T-cell (primary cell): ENCODE results near the gene ANKRD13A. TPM values are rescaled to one million over a fixed set of nuclear protein-coding genes. Genes with fewer than 3 reads are reported as not detected.

ENCODE experiments used
- ATAC-seq, 4 experiments: fragments of 200-7000 bp in 3 of 4; fragments of 150-1000 bp in 1 of 4; cut with Tn5 transposase; replicated peaks in 1 of 4; 1 replicate in 3 of 4; 2 replicates in 1 of 4; pipeline ENCODE4 v1.10.0; 2021; ENCODE audit warnings: moderate library complexity in 3 of 4, mild to moderate bottlenecking in 2 of 4, moderate number of reproducible peaks in 1 of 4
- CTCF ChIA-PET, 2 donors: fragments of 300-600 bp; sonication (Branson Sonifier 250); formaldehyde crosslinking; loops; one replicate each; lab custom pipeline; 2022; ENCODE audit warnings: antibody characterized with exemption in 2 of 2; lab: Charles Lee
- POLR2A ChIA-PET, 2 donors: fragments of 300-600 bp; sonication (Branson Sonifier 250); formaldehyde crosslinking; loops; one replicate each; lab custom pipeline; 2022; ENCODE audit warnings: antibody characterized with exemption in 2 of 2; lab: Charles Lee
- DNase-seq, 35 experiments: peaks; one replicate each; pipeline versions ENCODE4 v3.0.0 to v3.0.0-alpha.2; 2013 to 2023
- H3K27ac ChIP-seq: one replicate; pipeline ENCODE4 v1.5.1; 2013; ENCODE audit warnings: low read length
- H3K27me3 ChIP-seq, 2 experiments: replicated peaks in 1 of 2; 1 replicate in 1 of 2; 2 replicates in 1 of 2; pipeline versions ENCODE4 v1.6.1 to v1.7.0; 2013; ENCODE audit warnings: low read length in 1 of 2, mixed read lengths in 1 of 2; ENCODE audit not compliant: control insufficient read depth in 2 of 2, insufficient read depth in 2 of 2; ENCODE audit errors: extremely low read depth in 1 of 2
- H3K36me3 ChIP-seq, 2 donors: 1 replicate in 1 of 2; 2 replicates in 1 of 2; pipeline versions ENCODE4 v1.6.1 to v1.7.0; 2013; ENCODE audit warnings: low read length in 1 of 2; ENCODE audit not compliant: control insufficient read depth in 2 of 2, insufficient read depth in 1 of 2; ENCODE audit errors: extremely low read depth in 1 of 2
- H3K4me1 ChIP-seq, 2 experiments: 1 replicate in 1 of 2; 2 replicates in 1 of 2; pipeline versions ENCODE4 v1.6.1 to v1.7.0; 2013; ENCODE audit warnings: low read length in 2 of 2, mixed read lengths in 1 of 2; ENCODE audit not compliant: insufficient read depth in 2 of 2, control insufficient read depth in 1 of 2; ENCODE audit errors: extremely low read depth in 1 of 2
- H3K4me3 ChIP-seq, 2 donors: 1 replicate in 1 of 2; 2 replicates in 1 of 2; pipeline versions ENCODE4 v1.5.1 to v1.7.0; 2013; ENCODE audit warnings: mild to moderate bottlenecking in 2 of 2, low read length in 1 of 2, moderate library complexity in 1 of 2; ENCODE audit not compliant: control insufficient read depth in 1 of 2; ENCODE audit errors: extremely low read depth in 1 of 2
- H3K9me3 ChIP-seq: 2 replicates; pipeline ENCODE4 v1.7.0; 2013
- H3K27ac Mint-ChIP-seq, 2 donors: one replicate each; pipeline ENCODE4 v1.8.0; 2020 to 2021; ENCODE audit warnings: mild to moderate bottlenecking in 2 of 2, mixed read lengths in 2 of 2
- H3K27me3 Mint-ChIP-seq, 2 donors: one replicate each; pipeline ENCODE4 v1.8.0; 2021 to 2022; ENCODE audit warnings: mixed read lengths in 2 of 2
- H3K36me3 Mint-ChIP-seq: one replicate; pipeline ENCODE4 v1.8.0; 2021; ENCODE audit warnings: mixed read lengths
- H3K4me1 Mint-ChIP-seq, 3 donors: one replicate each; pipeline ENCODE4 v1.8.0; 2020 to 2022; ENCODE audit warnings: mixed read lengths in 3 of 3, mild to moderate bottlenecking in 1 of 3
- H3K4me3 Mint-ChIP-seq, 3 donors: one replicate each; pipeline ENCODE4 v1.8.0; 2020 to 2022; ENCODE audit warnings: mild to moderate bottlenecking in 3 of 3, mixed read lengths in 3 of 3, moderate library complexity in 3 of 3
- H3K9me3 Mint-ChIP-seq, 3 donors: one replicate each; pipeline ENCODE4 v1.8.0; 2020 to 2022; ENCODE audit warnings: mixed read lengths in 3 of 3
- WGBS: methylation state at CpG from one replicate; pipeline ENCODE4 v1.1.5; 2013; ENCODE audit warnings: missing lambda C conversion rate; ENCODE audit not compliant: insufficient coverage; 5-methylcytosine and 5-hydroxymethylcytosine counted together
- total RNA-seq, 35 experiments: library from RNA in 6 of 35; stranded (reverse) in 6 of 35; fragments of 120-200 nt in 1 of 35; gene quantifications; one replicate each; pipeline versions ENCODE4 v1.2.1 to v1.2.4 and lab custom pipeline; 2013 to 2026

ANKRD13A gene
- total RNA-seq, 5 donors from 2014 or later (not counting 1 experiment from before 2014, with no cell fraction given) = 63.8 to 87.0 (median 76.8) TPM

DNA sequence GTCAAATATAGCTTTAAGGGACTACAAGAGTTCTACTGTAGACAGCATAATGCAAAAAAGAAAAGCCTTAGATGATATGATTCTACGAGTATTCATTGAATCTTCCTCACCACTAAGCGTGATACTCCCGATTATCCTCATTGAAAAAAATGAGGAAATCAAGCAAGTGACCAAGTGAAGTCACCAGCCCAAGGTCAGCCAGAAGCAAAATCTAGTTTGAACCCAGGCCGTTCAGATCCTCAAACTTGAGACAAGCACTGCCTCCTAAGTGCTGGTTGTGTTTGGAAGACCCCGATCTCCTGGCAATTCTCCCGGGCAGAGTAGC is 3.9 kb upstream of the ANKRD13A start:
- peaks cover 11% of the 10 kb centered on the region for H3K36me3 Mint-ChIP-seq
- DNase-seq (no peak), ATAC-seq (no peak)
- H3K27me3 Mint-ChIP-seq = no peaks in the 10 kb centered on the region
- WGBS = 0% methylated on average over 3 of the region's 6 CpGs
- peaks cover 0 to 17% of the 10 kb centered on the region in 2 donors for H3K36me3 ChIP-seq
- no peaks in the 10 kb centered on the region for H3K9me3 ChIP-seq
- H3K27ac Mint-ChIP-seq = peak overlapping the region; percentile 92 to 97
- peak overlapping the region; percentile 65 for H3K27ac ChIP-seq
- POLR2A ChIA-PET = no interaction called here
- peaks cover 58 to 71% (median 67%) of the 10 kb centered on the region in 3 donors for H3K4me1 Mint-ChIP-seq
- CTCF ChIA-PET = no interaction called here
- H3K4me1 ChIP-seq = peaks cover 26 to 38% of the 10 kb centered on the region in 2 experiments
- H3K27me3 ChIP-seq = no peaks in the 10 kb centered on the region
- H3K4me3 Mint-ChIP-seq = peak overlapping the region; percentile 96 to 98 (median 97)
- no peaks in the 10 kb centered on the region for H3K9me3 Mint-ChIP-seq
- peak overlapping the region; percentile 70 to 87 for H3K4me3 ChIP-seq

DNA sequence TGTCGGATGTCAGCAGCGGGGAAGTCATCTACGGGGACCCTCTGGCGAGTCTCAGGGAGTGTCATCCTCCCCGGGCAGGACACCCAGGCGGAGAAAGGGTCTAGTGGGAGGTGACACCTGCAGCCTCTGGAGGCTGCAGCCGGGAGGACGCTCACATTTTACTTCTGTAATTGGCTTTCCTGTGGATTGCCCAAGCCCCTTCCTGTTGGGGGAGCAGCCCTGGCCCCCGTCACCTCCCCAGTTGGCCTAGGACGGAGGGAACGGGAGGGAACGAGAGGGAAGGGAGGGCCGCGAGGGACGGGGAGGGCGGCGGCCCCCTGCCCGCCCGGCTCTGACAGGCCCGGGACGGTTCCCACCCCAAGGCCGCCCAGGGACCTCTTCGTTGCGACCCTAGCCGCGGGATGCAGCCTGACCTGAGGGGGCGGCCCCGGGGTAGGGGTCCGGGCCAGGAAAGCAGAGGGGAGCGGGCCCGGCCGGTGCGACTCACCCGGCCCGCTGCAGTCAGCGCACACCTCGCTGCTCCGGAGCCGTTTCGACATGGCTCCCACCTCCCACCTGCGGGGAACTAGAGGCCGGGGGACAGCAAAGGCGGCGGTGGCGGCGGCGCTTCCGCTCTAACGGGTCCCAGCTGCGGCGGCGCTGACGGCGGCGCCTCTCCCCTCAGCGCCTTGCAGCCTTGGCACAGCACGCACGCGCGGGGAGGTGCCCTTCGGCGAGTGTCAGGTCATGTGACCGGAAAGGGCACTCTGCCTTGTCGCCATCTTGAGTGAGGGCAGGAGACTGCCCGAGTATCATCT is 3.3 kb upstream of the ANKRD13A start, which contains the start of gene GIT2:
TSS of gene GIT2 (minus strand) at position 683 of the 797 bp plus-strand sequence. CDS start at position 539, 144 bp downstream.
- H3K4me3 Mint-ChIP-seq = peak within 1 kb of the TSS; percentile 97 to 99 (median 98)
- DNase-seq = peak; percentile 85 to 97 (median 93)
- Histone ChIP-seq H3K27me3 (no peaks in the 10 kb centered on the region), H3K9me3 (no peaks in the 10 kb centered on the region), H3K27ac (peak within 1 kb of the TSS; percentile 65), H3K36me3 (peaks cover 0 to 12% of the 10 kb centered on the region in 2 donors), H3K4me1 (peaks cover 26 to 43% of the 10 kb centered on the region in 2 experiments), H3K4me3 (peak within 1 kb of the TSS; percentile 70 to 87)
- H3K36me3 Mint-ChIP-seq = peaks cover 6% of the 10 kb centered on the region
- H3K4me1 Mint-ChIP-seq = peaks cover 61 to 71% (median 67%) of the 10 kb centered on the region in 3 donors
- H3K27me3 Mint-ChIP-seq = no peaks in the 10 kb centered on the region
- WGBS = 0% methylated on average over 62 of the region's 65 CpGs
- CTCF ChIA-PET = interaction anchor here in 1 of 2 donors (0.6 kb wide), 1 partner anchor 1114 kb away, joined by 4 read pairs; no protein-coding TSS in a partner anchor
- POLR2A ChIA-PET = no interaction called here
- ATAC-seq = peak; percentile 81 to 84 (median 82)
- no peaks in the 10 kb centered on the region for H3K9me3 Mint-ChIP-seq
- H3K27ac Mint-ChIP-seq = peak within 1 kb of the TSS; percentile 92 to 97

DNA sequence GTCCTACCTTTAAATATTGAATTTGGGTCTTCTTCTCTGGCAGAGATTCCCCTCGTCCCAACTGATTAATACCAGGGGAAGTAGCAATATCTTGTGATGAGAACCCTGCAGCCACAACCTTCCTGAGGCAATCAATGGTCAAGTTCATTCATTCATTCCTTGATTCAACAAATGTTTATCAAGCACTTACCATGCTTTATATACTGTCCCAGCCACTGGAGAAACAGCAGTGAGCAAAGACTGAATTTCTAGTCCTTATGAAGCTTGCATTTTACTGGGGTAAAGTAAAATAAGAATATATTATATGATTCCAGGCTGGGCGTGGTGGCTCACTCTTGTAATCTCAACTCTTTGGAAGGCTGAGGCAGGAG is 2.8 kb upstream of the ANKRD13A start:
- Histone ChIP-seq H3K4me1 (peaks cover 26 to 47% of the 10 kb centered on the region in 2 experiments), H3K36me3 (peaks cover 0 to 8% of the 10 kb centered on the region in 2 donors), H3K4me3 (peak overlapping the region; percentile 70 to 87), H3K9me3 (no peaks in the 10 kb centered on the region), H3K27me3 (no peaks in the 10 kb centered on the region), H3K27ac (peak overlapping the region; percentile 60)
- H3K27me3 Mint-ChIP-seq = no peaks in the 10 kb centered on the region
- POLR2A ChIA-PET = no interaction called here
- peak overlapping the region; percentile 96 to 98 (median 97) for H3K4me3 Mint-ChIP-seq
- H3K27ac Mint-ChIP-seq = peak overlapping the region; percentile 85 to 89
- CTCF ChIA-PET = interaction anchor here in 1 of 2 donors (0.6 to 1.3 kb wide), 2 partner anchors 605 to 1115 kb away, joined by 4 read pairs; no protein-coding TSS in a partner anchor
- H3K4me1 Mint-ChIP-seq = peaks cover 63 to 73% (median 68%) of the 10 kb centered on the region in 3 donors
- ATAC-seq (no peak), DNase-seq (no peak)
- no CpG with 5 or more reads among the region's 2 CpGs for WGBS
- no peaks in the 10 kb centered on the region for H3K9me3 Mint-ChIP-seq
- peaks cover 3% of the 10 kb centered on the region for H3K36me3 Mint-ChIP-seq

DNA sequence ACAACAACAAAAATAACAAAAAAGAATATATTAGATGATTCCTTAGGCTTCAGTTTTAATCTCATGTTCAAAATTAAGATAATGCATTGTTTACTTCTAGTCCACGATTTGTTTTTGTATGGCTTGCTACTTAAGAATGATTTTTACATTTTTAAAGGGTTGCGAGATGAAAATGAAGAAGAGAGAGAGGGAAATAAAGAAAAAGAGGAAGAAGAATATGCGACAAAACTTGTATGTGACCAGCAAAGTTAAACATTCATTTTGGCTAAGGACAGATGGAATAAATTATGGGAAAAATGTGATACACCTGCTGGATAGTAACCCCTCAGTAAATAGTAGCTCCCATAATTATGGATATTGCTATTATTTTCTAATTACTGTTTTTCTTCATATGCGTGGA is 1.8 kb upstream of the ANKRD13A start:
- H3K4me3 ChIP-seq = no peak overlapping the region
- H3K27ac Mint-ChIP-seq = peak overlapping the region; percentile 61 to 100
- no peaks in the 10 kb centered on the region for H3K36me3 Mint-ChIP-seq
- ChIA-PET POLR2A (interaction anchor here in 1 of 2 donors (0.5 kb wide), 1 partner anchor 129 kb away, joined by 3 read pairs; no protein-coding TSS in a partner anchor), CTCF (interaction anchor here in 1 of 2 donors (1.3 kb wide), 1 partner anchor 604 kb away, joined by 4 read pairs; no protein-coding TSS in a partner anchor)
- no peaks in the 10 kb centered on the region for H3K9me3 ChIP-seq
- H3K9me3 Mint-ChIP-seq = no peaks in the 10 kb centered on the region
- H3K27me3 Mint-ChIP-seq = no peaks in the 10 kb centered on the region
- H3K27me3 ChIP-seq = no peaks in the 10 kb centered on the region
- peaks cover 26 to 48% of the 10 kb centered on the region in 2 experiments for H3K4me1 ChIP-seq
- peak overlapping the region; percentile 91 to 99 (median 98) for H3K4me3 Mint-ChIP-seq
- peaks cover 0 to 6% of the 10 kb centered on the region in 2 donors for H3K36me3 ChIP-seq
- ATAC-seq = no peak
- WGBS = 80% methylated on average over 1 of the region's 4 CpGs
- H3K27ac ChIP-seq = no peak overlapping the region
- no peak for DNase-seq
- H3K4me1 Mint-ChIP-seq = peaks cover 64 to 77% (median 68%) of the 10 kb centered on the region in 3 donors

DNA sequence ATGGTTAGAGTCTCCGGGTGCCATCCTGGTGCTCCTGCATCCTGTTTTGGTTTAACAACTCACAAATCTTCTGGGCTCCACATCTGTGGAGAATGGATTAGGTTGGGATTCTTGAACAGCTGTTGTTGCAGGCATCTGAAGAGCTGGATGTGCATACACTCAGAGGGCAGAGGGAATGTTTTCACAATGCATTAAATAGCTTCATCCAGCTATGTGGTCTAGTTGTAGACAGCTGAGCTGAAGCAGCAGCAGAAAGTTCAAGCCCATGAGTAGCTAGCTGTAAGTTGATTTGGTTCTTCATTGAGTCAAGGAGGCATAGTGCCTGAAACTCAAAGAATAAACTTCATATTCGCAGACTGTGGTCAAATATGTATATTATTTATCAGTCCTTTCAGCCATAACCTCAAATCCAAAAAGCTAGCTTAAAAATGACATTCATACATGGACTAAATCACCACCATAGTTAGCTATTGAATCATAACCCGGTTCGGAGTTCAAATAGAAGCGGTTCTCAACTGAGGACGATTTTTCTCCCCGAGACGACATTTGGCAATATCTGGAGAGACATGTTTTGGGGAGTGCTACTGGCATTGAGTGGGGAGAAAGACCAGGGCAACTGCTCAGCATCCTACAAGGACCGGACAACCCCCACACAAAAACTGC is 858 bp upstream of the ANKRD13A start:
- Histone ChIP-seq H3K9me3 (no peaks in the 10 kb centered on the region), H3K27me3 (no peaks in the 10 kb centered on the region), H3K4me3 (peak overlapping the region; percentile 76 to 88), H3K36me3 (peaks cover 0 to 2% of the 10 kb centered on the region in 2 donors), H3K27ac (peak overlapping the region; percentile 85), H3K4me1 (peaks cover 23 to 51% of the 10 kb centered on the region in 2 experiments)
- ChIA-PET CTCF (no interaction called here), POLR2A (interaction anchor here (0.5 to 0.9 kb wide), 3 partner anchors 26 to 421 kb away, joined by 4 to 5 read pairs (median 4); no protein-coding TSS in a partner anchor)
- no peaks in the 10 kb centered on the region for H3K9me3 Mint-ChIP-seq
- H3K4me1 Mint-ChIP-seq = peaks cover 67 to 77% (median 70%) of the 10 kb centered on the region in 3 donors
- ATAC-seq (no peak), DNase-seq (peak in 2 of 35 experiments; percentile 6 to 16)
- no peaks in the 10 kb centered on the region for H3K27me3 Mint-ChIP-seq
- peak overlapping the region; percentile 99 to 100 for H3K27ac Mint-ChIP-seq
- no peaks in the 10 kb centered on the region for H3K36me3 Mint-ChIP-seq
- WGBS = 86% methylated on average over 1 of the region's 9 CpGs
- peak overlapping the region; percentile 91 to 99 (median 98) for H3K4me3 Mint-ChIP-seq

DNA sequence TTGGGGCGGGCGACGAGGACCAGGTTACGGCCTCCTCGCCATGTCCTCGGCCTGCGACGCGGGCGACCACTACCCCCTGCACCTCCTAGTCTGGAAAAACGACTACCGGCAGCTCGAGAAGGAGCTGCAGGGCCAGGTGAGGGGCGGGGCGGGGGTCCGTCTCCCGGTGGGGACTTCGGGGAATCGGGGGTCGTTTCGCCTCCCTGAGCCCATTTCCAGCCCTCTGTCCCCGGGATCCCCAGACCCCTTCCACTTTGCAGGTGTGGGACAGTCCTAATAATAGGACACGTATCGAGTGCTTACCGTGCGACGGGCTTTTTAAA is 380 bp downstream of the ANKRD13A start:
- ChIA-PET POLR2A (interaction anchor here in 1 of 2 donors (0.6 kb wide), 1 partner anchor 9 kb away, joined by 10 read pairs; no protein-coding TSS in a partner anchor), CTCF (interaction anchor here in 1 of 2 donors (0.5 to 0.6 kb wide), 2 partner anchors 115 to 571 kb away, joined by 3 to 7 read pairs; no protein-coding TSS in a partner anchor)
- DNase-seq (peak in 1 of 35 experiments; percentile 3), ATAC-seq (no peak)
- Mint-ChIP-seq H3K9me3 (no peaks in the 10 kb centered on the region), H3K4me3 (peak overlapping the region; percentile 98 to 99 (median 98)), H3K36me3 (no peaks in the 10 kb centered on the region), H3K4me1 (peaks cover 66 to 75% (median 69%) of the 10 kb centered on the region in 3 donors), H3K27me3 (no peaks in the 10 kb centered on the region), H3K27ac (peak overlapping the region; percentile 92 to 98)
- Histone ChIP-seq H3K27me3 (no peaks in the 10 kb centered on the region), H3K36me3 (peaks cover 0 to 2% of the 10 kb centered on the region in 2 donors), H3K9me3 (no peaks in the 10 kb centered on the region), H3K27ac (no peak overlapping the region), H3K4me3 (peak overlapping the region; percentile 76 to 88), H3K4me1 (peaks cover 11 to 59% of the 10 kb centered on the region in 2 experiments)
- WGBS = 0% methylated on average over 19 of the region's 27 CpGs
